ENCODE results near the gene LPCAT2. TPM values are rescaled to one million over a fixed set of nuclear protein-coding genes. Genes with fewer than 3 reads are reported as not detected.
A peak's percentile ranks its signal among the peaks of the same experiment; 100 is the strongest.

The LPCAT2 gene
- total and polyA plus RNA-seq, 2 donors (not counting 1 experiment from before 2014, with no cell fraction given): 10.2 to 17.8 TPM

DNA sequence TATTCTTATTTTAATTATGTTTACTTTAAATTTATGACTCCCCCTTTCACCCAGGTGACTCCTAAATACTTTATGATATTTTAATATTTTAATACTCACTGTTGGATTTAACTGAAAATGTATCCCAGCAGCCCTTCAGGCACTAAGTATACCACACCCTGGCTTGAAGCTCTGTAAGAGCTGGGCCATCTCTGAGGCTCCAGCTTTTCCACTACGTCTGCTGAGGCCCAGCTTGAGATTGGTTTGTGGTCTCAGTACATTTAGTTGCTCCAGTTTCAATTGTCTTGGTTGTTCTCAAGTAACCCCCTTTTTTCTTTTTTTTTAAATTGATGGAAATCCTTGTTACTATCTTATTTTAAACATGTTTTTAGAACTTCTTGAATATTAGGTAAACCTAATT is 30.6 kb downstream of the LPCAT2 start:
- H2AFZ ChIP-seq (ENCODE audit: low read length): no peak overlapping the region

DNA sequence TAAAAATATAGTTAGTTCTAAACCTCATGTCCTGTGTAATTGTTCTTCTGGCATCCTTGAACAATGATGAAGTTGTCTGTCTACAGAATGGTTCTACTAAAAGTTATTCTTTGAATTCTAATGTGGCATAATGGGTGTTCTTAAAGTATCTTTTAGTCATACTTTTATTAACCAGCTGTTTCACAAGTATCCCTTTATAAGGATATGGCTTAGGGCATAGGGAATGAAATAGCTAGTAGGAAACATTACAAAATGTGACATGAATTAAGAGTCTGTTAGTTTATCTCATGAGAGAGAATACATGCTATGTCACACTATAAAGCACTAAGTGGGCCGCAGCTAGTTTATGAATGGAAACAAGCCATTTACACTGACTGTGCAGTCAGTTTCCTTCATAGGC is 31.3 kb downstream of the LPCAT2 start:
- H3K4me1 ChIP-seq (ENCODE audit: control insufficient read depth, extremely low read depth, insufficient read depth, low read length): peaks cover 5% of the 10 kb centered on the region
- H3K36me3 ChIP-seq (ENCODE audit: control insufficient read depth, insufficient read depth, low read length): no peaks in the 10 kb centered on the region
- no peak overlapping the region for H3K9ac ChIP-seq (ENCODE audit: insufficient read depth, low read length)
- no peak overlapping the region for H3K4me2 ChIP-seq (ENCODE audit: extremely low read depth, insufficient read depth, low read length)
- no peak overlapping the region for H2AFZ ChIP-seq (ENCODE audit: low read length)
- H4K20me1 ChIP-seq (ENCODE audit: control insufficient read depth, extremely low read depth, insufficient read depth, low read length): no peaks in the 10 kb centered on the region
- H3K27ac ChIP-seq (ENCODE audit: insufficient read depth, low read length): no peak overlapping the region
- no peak overlapping the region for H3K4me3 ChIP-seq (replicated peaks in 1 of 4; ENCODE audit: control extremely low read depth in 1 of 4, insufficient read depth in 1 of 4, low read depth in 3 of 4, low read length in 4 of 4)
- no peaks in the 10 kb centered on the region for H3K79me2 ChIP-seq (ENCODE audit: control insufficient read depth, insufficient read depth, low read length)
- TF ChIP-seq, protein P1, sequence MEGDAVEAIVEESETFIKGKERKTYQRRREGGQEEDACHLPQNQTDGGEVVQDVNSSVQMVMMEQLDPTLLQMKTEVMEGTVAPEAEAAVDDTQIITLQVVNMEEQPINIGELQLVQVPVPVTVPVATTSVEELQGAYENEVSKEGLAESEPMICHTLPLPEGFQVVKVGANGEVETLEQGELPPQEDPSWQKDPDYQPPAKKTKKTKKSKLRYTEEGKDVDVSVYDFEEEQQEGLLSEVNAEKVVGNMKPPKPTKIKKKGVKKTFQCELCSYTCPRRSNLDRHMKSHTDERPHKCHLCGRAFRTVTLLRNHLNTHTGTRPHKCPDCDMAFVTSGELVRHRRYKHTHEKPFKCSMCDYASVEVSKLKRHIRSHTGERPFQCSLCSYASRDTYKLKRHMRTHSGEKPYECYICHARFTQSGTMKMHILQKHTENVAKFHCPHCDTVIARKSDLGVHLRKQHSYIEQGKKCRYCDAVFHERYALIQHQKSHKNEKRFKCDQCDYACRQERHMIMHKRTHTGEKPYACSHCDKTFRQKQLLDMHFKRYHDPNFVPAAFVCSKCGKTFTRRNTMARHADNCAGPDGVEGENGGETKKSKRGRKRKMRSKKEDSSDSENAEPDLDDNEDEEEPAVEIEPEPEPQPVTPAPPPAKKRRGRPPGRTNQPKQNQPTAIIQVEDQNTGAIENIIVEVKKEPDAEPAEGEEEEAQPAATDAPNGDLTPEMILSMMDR (conservative IDR thresholded peaks at IDR 0.05 in 1 of 2, IDR thresholded peaks at IDR 0.05 in 1 of 2; ENCODE audit: low read depth in 1 of 2, low read length in 2 of 2): no peak
- no peaks in the 10 kb centered on the region for H3K27me3 ChIP-seq (ENCODE audit: control insufficient read depth, insufficient read depth, low read length)
- no peak for DNase-seq (ENCODE audit: low read depth in 2 of 2)
- no peaks in the 10 kb centered on the region for H3K9me3 ChIP-seq (ENCODE audit: control insufficient read depth, insufficient read depth, low read depth, low read length)

More for the DNA sequence above, 30.6 kb downstream of the LPCAT2 start:
- no peak overlapping the region for H3K4me2 ChIP-seq (ENCODE audit: extremely low read depth, insufficient read depth, low read length)
- no peak for TF ChIP-seq EZH2 (IDR thresholded peaks at IDR 0.05; ENCODE audit: low read length, missing control alignments)
- TF ChIP-seq, protein P1 (conservative IDR thresholded peaks at IDR 0.05 in 1 of 2, IDR thresholded peaks at IDR 0.05 in 1 of 2; ENCODE audit: low read depth in 1 of 2, low read length in 2 of 2): no peak
- no peaks in the 10 kb centered on the region for H3K36me3 ChIP-seq (ENCODE audit: control insufficient read depth, insufficient read depth, low read length)
- H3K27me3 ChIP-seq (ENCODE audit: control insufficient read depth, insufficient read depth, low read length): no peaks in the 10 kb centered on the region
- no peak overlapping the region for H3K27ac ChIP-seq (ENCODE audit: insufficient read depth, low read length)
- H3K9me3 ChIP-seq (ENCODE audit: control insufficient read depth, insufficient read depth, low read depth, low read length): no peaks in the 10 kb centered on the region
- no peak for DNase-seq (ENCODE audit: low read depth in 2 of 2)
- H4K20me1 ChIP-seq (ENCODE audit: control insufficient read depth, extremely low read depth, insufficient read depth, low read length): no peaks in the 10 kb centered on the region
- H3K4me3 ChIP-seq (replicated peaks in 1 of 4; ENCODE audit: control extremely low read depth in 1 of 4, insufficient read depth in 1 of 4, low read depth in 3 of 4, low read length in 4 of 4): no peak overlapping the region
- H3K79me2 ChIP-seq (ENCODE audit: control insufficient read depth, insufficient read depth, low read length): no peaks in the 10 kb centered on the region
- peaks cover 5% of the 10 kb centered on the region for H3K4me1 ChIP-seq (ENCODE audit: control insufficient read depth, extremely low read depth, insufficient read depth, low read length)
- no peak overlapping the region for H3K9ac ChIP-seq (ENCODE audit: insufficient read depth, low read length)

DNA sequence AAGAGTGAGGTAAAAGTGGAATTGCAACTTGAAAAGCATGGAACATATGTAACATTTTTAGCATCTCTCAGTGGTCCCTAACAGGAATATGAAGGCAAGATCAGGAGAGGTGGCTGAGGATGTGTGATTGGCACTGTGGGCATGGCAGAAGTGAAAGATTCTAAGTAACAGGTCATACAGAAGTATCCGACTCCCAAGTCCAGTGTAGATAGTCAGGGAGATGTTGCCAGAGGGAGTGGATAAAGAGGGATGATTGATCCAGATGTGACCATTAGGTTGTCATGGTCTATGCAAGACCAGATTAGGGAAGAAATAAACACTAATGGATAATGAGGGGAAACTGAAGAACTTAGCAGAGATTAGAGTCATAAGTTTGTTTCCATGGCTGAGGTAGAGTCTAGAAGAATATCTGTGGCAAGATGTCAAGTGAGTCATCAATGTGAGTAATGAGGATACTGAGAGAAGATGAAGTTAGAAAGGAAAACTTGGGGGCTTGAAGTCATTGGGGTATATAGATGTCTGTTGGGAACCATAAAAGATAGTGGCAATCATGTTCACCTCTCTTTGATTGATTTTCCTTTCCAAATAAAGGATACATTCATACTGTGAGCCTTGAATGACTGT is 33.7 kb downstream of the LPCAT2 start:
- Histone ChIP-seq H3K4me2 (ENCODE audit: extremely low read depth, insufficient read depth, low read length) (peak overlapping the region; percentile 5), H3K27me3 (ENCODE audit: control insufficient read depth, insufficient read depth, low read length) (no peaks in the 10 kb centered on the region), H3K27ac (ENCODE audit: insufficient read depth, low read length) (no peak overlapping the region), H2AFZ (ENCODE audit: low read length) (no peak overlapping the region), H3K36me3 (ENCODE audit: control insufficient read depth, insufficient read depth, low read length) (no peaks in the 10 kb centered on the region), H3K79me2 (ENCODE audit: control insufficient read depth, insufficient read depth, low read length) (no peaks in the 10 kb centered on the region), H3K9ac (ENCODE audit: insufficient read depth, low read length) (no peak overlapping the region), H4K20me1 (ENCODE audit: control insufficient read depth, extremely low read depth, insufficient read depth, low read length) (no peaks in the 10 kb centered on the region), H3K4me3 (replicated peaks in 1 of 4; ENCODE audit: control extremely low read depth in 1 of 4, insufficient read depth in 1 of 4, low read depth in 3 of 4, low read length in 4 of 4) (no peak overlapping the region), H3K9me3 (ENCODE audit: control insufficient read depth, insufficient read depth, low read depth, low read length) (no peaks in the 10 kb centered on the region), H3K4me1 (ENCODE audit: control insufficient read depth, extremely low read depth, insufficient read depth, low read length) (peaks cover 5% of the 10 kb centered on the region)
- DNase-seq (ENCODE audit: low read depth in 2 of 2): peak; percentile 48 to 85
- no peak for TF ChIP-seq EZH2 (IDR thresholded peaks at IDR 0.05; ENCODE audit: low read length, missing control alignments)
- TF ChIP-seq, protein P1 (conservative IDR thresholded peaks at IDR 0.05 in 1 of 2, IDR thresholded peaks at IDR 0.05 in 1 of 2; ENCODE audit: low read depth in 1 of 2, low read length in 2 of 2): no peak

All from fibroblast of lung (primary cell).